HCEC 1CT (cell line): ENCODE results near the gene TLR9.
A peak's percentile ranks its signal among the peaks of the same experiment; 100 is the strongest.
"Not testable (repeated sequence)": the region's sequence is repeated elsewhere in the genome, so short reads cannot be mapped to it uniquely, and the experiment has no call there.

Source experiments
- DNase-seq: peaks from one replicate; pipeline ENCODE4 v3.0.0-alpha.2; 2017

The TLR9 gene

GRCh38 chr3:52190294-52191074 is 35.0 kb downstream of the TLR9 start:
- peak; percentile 56 for DNase-seq

GRCh38 chr3:52188556-52188955 is 36.9 kb downstream of the TLR9 start:
- DNase-seq, result no peak

GRCh38 chr3:52186729-52187128 is 38.7 kb downstream of the TLR9 start:
- DNase-seq, result no peak

- no peak for DNase-seq
These were observed 39.6 kb downstream of the TLR9 start for GRCh38 chr3:52185837-52186236.

GRCh38 chr3:52185311-52185710 is 40.1 kb downstream of the TLR9 start:
- no peak for DNase-seq

- DNase-seq, result no peak
These were observed 40.8 kb downstream of the TLR9 start for GRCh38 chr3:52184690-52185089.

GRCh38 chr3:52183786-52184445 is 41.5 kb downstream of the TLR9 start:
- no peak for DNase-seq

- no peak for DNase-seq
These were observed 42.8 kb downstream of the TLR9 start for GRCh38 chr3:52182691-52183090.

GRCh38 chr3:52182196-52182595 is 43.2 kb downstream of the TLR9 start:
- no peak for DNase-seq

- peak; percentile 63 for DNase-seq
These were observed 43.9 kb downstream of the TLR9 start for GRCh38 chr3:52181543-52181942.

GRCh38 chr3:52178537-52178936 is 46.9 kb downstream of the TLR9 start:
- no peak for DNase-seq

- not testable (repeated sequence) for DNase-seq
These were observed 47.3 kb downstream of the TLR9 start for GRCh38 chr3:52178126-52178525.

- DNase-seq, result no peak
These were observed 47.8 kb downstream of the TLR9 start for GRCh38 chr3:52177701-52178042.

- no peak for DNase-seq
These were observed 48.3 kb downstream of the TLR9 start for GRCh38 chr3:52176951-52177700.

GRCh38 chr3:52176180-52176752 is 49.2 kb downstream of the TLR9 start:
- DNase-seq, result no peak

GRCh38 chr3:52175416-52176179 is 49.8 kb downstream of the TLR9 start:
- DNase-seq, result no peak

GRCh38 chr3:52174896-52175295 is 50.5 kb downstream of the TLR9 start:
- no peak for DNase-seq

- DNase-seq, result no peak
These were observed 52.3 kb downstream of the TLR9 start for GRCh38 chr3:52173101-52173500.

- DNase-seq, result no peak
These were observed 53.1 kb downstream of the TLR9 start for GRCh38 chr3:52172262-52172757.

GRCh38 chr3:52171514-52172261 is 53.8 kb downstream of the TLR9 start:
- DNase-seq, result peak; percentile 72
